ENCODE results near the gene DUSP12.

DNA sequence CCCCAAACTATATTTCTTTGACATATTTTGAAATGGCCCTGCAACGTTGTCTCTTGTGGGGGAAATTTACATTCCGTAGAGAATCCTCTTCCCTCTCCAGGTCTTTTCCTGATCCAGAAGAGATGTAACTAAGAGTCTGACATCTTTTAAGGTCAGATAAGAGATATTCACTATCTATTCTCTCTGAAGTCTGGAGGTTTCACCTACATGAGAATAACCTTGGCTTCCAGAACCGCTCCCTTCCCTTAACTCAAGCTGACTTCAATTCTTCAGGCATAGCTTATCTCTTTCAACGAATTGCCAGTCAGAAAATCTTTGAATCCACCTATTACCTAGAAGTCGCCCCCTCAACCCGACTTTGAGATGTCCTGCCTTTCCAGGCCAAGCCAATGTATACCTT lies 18.3 kb upstream of the DUSP12 start:
- TF ChIP-seq, protein P1, sequence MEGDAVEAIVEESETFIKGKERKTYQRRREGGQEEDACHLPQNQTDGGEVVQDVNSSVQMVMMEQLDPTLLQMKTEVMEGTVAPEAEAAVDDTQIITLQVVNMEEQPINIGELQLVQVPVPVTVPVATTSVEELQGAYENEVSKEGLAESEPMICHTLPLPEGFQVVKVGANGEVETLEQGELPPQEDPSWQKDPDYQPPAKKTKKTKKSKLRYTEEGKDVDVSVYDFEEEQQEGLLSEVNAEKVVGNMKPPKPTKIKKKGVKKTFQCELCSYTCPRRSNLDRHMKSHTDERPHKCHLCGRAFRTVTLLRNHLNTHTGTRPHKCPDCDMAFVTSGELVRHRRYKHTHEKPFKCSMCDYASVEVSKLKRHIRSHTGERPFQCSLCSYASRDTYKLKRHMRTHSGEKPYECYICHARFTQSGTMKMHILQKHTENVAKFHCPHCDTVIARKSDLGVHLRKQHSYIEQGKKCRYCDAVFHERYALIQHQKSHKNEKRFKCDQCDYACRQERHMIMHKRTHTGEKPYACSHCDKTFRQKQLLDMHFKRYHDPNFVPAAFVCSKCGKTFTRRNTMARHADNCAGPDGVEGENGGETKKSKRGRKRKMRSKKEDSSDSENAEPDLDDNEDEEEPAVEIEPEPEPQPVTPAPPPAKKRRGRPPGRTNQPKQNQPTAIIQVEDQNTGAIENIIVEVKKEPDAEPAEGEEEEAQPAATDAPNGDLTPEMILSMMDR (conservative IDR thresholded peaks at IDR 0.05; ENCODE audit: low read depth, low read length) = no peak
- no peak for TF ChIP-seq EZH2 (IDR thresholded peaks at IDR 0.05; ENCODE audit: borderline replicate concordance, low read depth, low read length, poor library complexity, severe bottlenecking)

All from A673 (cell line).